Measurements from ENCODE around the gene TAGLN3.

- no peak for TF ChIP-seq CTCF (IDR thresholded peaks at IDR 0.05)
- no peak for TF ChIP-seq POLR2A (IDR thresholded peaks at IDR 0.05)
Measured at GRCh38 chr3:111972891-111973290, 25.8 kb upstream of the TAGLN3 start.
